ENCODE results near the gene VASP. TPM values are rescaled to one million over a fixed set of nuclear protein-coding genes. Genes with fewer than 3 reads are reported as not detected.
A peak's percentile ranks its signal among the peaks of the same experiment; 100 is the strongest.

The VASP gene
- total and polyA plus RNA-seq, 2 donors (not counting 3 experiments of a cell fraction or from before 2014, with no cell fraction given): 94.3 to 154 TPM

DNA sequence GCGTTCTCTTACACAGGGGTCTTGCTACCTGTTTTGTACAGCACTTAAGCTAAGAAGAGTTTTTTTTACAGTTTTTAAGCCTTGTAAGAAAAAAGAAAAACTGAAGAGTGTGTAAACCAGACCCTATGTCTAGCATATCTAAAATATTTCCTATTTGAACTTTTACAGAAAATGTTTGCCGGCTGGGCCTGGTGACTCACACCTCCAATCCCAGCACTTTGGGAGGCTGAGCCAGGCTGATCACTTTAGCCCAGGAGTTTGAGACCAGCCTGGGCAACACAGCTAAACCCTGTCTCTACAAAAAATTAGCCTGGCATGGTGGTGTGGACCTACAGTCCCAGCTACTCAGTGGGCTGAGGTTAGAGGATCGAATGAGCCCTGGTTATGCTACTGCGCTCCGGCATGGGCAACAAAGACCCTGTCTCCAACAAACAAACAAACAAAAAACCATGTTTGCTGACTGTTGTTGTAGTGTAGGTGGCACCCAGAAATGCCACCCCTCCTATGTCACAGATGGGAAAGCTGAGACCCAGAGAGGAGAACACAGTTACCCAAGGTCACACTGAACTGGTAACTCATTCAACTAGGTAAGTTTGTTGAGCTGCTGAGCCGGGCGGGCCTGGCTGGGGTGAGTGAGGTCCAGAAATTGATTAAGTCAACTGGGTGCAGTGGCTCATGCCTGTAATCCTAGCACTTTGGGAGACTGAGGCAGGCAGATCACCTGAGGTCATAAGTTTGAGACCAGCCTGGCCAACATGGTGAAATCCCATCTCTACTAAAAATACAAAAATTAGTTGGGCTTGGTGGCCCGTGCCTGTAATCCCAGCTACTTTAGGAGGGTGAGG, 1.9 kb upstream of the VASP start:
- ChIA-PET POLR2A (interaction anchor here (0.6 kb wide), 1 partner anchor 82 kb away, joined by 3 read pairs; no protein-coding TSS in a partner anchor), CTCF (interaction anchor here (0.9 to 1.6 kb wide), 4 partner anchors 20 to 137 kb away, joined by 3 to 10 read pairs (median 6); no protein-coding TSS in a partner anchor)
- H3K4me3 ChIP-seq (replicated peaks in 1 of 3; ENCODE audit: insufficient read depth in 1 of 3, low read depth in 1 of 3, low read length in 3 of 3): no peak overlapping the region
- H3K9me3 ChIP-seq (replicated peaks; ENCODE audit: control insufficient read depth, insufficient read depth, low read length): no peaks in the 10 kb centered on the region
- DNase-seq (ENCODE audit: low read depth, low spot score) (no peak), FAIRE-seq (peak; percentile 61)
- H3K4me1 ChIP-seq (ENCODE audit: control insufficient read depth, extremely low read depth, insufficient read depth, low read length): peaks cover 20% of the 10 kb centered on the region
- peaks cover 34% of the 10 kb centered on the region for H3K79me2 ChIP-seq (ENCODE audit: control insufficient read depth, insufficient read depth, low read length)
- no peaks in the 10 kb centered on the region for H4K20me1 ChIP-seq (replicated peaks; ENCODE audit: control insufficient read depth, extremely low read depth, insufficient read depth, low read length)
- H3K9me1 ChIP-seq (replicated peaks; ENCODE audit: control insufficient read depth, extremely low read depth, insufficient read depth, low read length): no peaks in the 10 kb centered on the region
- dilution Hi-C loops (cut with MboI; ENCODE audit: extremely low pct_ligation_motif_present, low sequenced_read_pairs) (no loop called here), intact Hi-C loops (cut with micrococcal nuclease) (no loop called here)
- H3K9ac ChIP-seq (replicated peaks; ENCODE audit: extremely low read depth, insufficient read depth, low read length): no peak overlapping the region
- no peak overlapping the region for H2AFZ ChIP-seq (ENCODE audit: low read depth, low read length)
- H3K4me2 ChIP-seq (ENCODE audit: insufficient read depth, low read length): no peak overlapping the region
- no peaks in the 10 kb centered on the region for H3K36me3 ChIP-seq (ENCODE audit: control insufficient read depth in 2 of 2, extremely low read depth in 1 of 2, insufficient read depth in 2 of 2, low read length in 2 of 2)
- H3K27me3 ChIP-seq (ENCODE audit: control insufficient read depth in 2 of 2, insufficient read depth in 2 of 2, low read length in 2 of 2): no peaks in the 10 kb centered on the region
- TF ChIP-seq FOS (IDR thresholded peaks at IDR 0.05; ENCODE audit: borderline replicate concordance, insufficient read depth, low read length): peak; percentile 48
- TF ChIP-seq POLR2AphosphoS5 (IDR thresholded peaks at IDR 0.05; ENCODE audit: insufficient read depth, low read depth, low read length): no peak
- TF ChIP-seq EZH2 (IDR thresholded peaks at IDR 0.05; ENCODE audit: borderline replicate concordance, low read depth, low read length, severe bottlenecking): no peak
- TF ChIP-seq, protein P1, sequence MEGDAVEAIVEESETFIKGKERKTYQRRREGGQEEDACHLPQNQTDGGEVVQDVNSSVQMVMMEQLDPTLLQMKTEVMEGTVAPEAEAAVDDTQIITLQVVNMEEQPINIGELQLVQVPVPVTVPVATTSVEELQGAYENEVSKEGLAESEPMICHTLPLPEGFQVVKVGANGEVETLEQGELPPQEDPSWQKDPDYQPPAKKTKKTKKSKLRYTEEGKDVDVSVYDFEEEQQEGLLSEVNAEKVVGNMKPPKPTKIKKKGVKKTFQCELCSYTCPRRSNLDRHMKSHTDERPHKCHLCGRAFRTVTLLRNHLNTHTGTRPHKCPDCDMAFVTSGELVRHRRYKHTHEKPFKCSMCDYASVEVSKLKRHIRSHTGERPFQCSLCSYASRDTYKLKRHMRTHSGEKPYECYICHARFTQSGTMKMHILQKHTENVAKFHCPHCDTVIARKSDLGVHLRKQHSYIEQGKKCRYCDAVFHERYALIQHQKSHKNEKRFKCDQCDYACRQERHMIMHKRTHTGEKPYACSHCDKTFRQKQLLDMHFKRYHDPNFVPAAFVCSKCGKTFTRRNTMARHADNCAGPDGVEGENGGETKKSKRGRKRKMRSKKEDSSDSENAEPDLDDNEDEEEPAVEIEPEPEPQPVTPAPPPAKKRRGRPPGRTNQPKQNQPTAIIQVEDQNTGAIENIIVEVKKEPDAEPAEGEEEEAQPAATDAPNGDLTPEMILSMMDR (IDR thresholded peaks at IDR 0.05; ENCODE audit: extremely low read depth in 1 of 2, insufficient read depth in 1 of 2, low read depth in 1 of 2, low read length in 2 of 2): no peak
- no peak for TF ChIP-seq JUN (IDR thresholded peaks at IDR 0.05; ENCODE audit: borderline replicate concordance, insufficient read depth, insufficient read length, low read depth)
- no peak for TF ChIP-seq MYC (IDR thresholded peaks at IDR 0.05; ENCODE audit: low read depth, low read length)
- no peak for TF ChIP-seq POLR2A (IDR thresholded peaks at IDR 0.05; ENCODE audit: low read depth, low read length)
- TF ChIP-seq, protein P2, sequence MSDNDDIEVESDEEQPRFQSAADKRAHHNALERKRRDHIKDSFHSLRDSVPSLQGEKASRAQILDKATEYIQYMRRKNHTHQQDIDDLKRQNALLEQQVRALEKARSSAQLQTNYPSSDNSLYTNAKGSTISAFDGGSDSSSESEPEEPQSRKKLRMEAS (IDR thresholded peaks at IDR 0.05; ENCODE audit: insufficient read depth, insufficient read length): no peak
- no peak for TF ChIP-seq GATA2 (IDR thresholded peaks at IDR 0.05; ENCODE audit: insufficient read depth, insufficient read length, low read depth, low read length)
- H3K27ac ChIP-seq (ENCODE audit: insufficient read depth, low read depth, low read length): no peak overlapping the region
- no TSS peak for BruUV-seq (replicated peaks)
